GM12878 (cell line): ENCODE data around the gene ZNF385C. TPM values are rescaled to one million over a fixed set of nuclear protein-coding genes. Genes with fewer than 3 reads are reported as not detected.

Source experiments
- ATAC-seq: fragments of 200-7000 bp; cut with Tn5 transposase; 3 replicates; pipeline ENCODE4 v1.9.1; 2020; ENCODE audit warnings: mild to moderate bottlenecking, moderate library complexity
- BruUV-seq: library from RNA; stranded (reverse); fragments of 400-500 nt; replicated peaks from 2 replicates; lab custom pipeline; 2021; lab: Mats Ljungman, UMichigan
- CTCF ChIA-PET: fragments of 300-600 bp; sonication (Branson Sonifier 250); formaldehyde crosslinking; extraction: SDS; loops from one replicate; lab custom pipeline; 2021; ENCODE audit warnings: inconsistent platforms; lab: Yijun Ruan, JAX
- POLR2A ChIA-PET: fragments of 350-600 bp; formaldehyde crosslinking; extraction: SDS; loops from one replicate; lab custom pipeline; 2021; ENCODE audit warnings: inconsistent platforms; lab: Charles Lee
- RAD21 ChIA-PET: fragments of 300-600 bp; sonication (Branson Sonifier 250); formaldehyde crosslinking; loops from one replicate; lab custom pipeline; 2023; ENCODE audit warnings: antibody characterized with exemption; ENCODE audit not compliant: unreplicated experiment; lab: Charles Lee
- SMC1A ChIA-PET: fragments of 300-600 bp; sonication (Branson Sonifier 250); formaldehyde crosslinking; loops from one replicate; lab custom pipeline; 2023; ENCODE audit not compliant: unreplicated experiment, uncharacterized antibody; lab: Charles Lee
- DNase-seq: peaks from one replicate; pipeline ENCODE4 v3.0.0-alpha.2; 2011; ENCODE audit warnings: low read depth, low spot score
- FAIRE-seq: peaks from 3 replicates; lab custom pipeline; 2011; peaks lifted over from hg19 to GRCh38; lab: Jason Lieb, UNC
- H2AFZ ChIP-seq: 2 replicates; pipeline ENCODE4 v1.6.0; 2011; ENCODE audit warnings: low read depth, low read length, control low read depth; ENCODE audit not compliant: control insufficient read depth
- H3K27ac ChIP-seq: 2 replicates; pipeline ENCODE4 v1.5.1; 2011; ENCODE audit warnings: control low read depth; ENCODE audit not compliant: control insufficient read depth, insufficient read depth
- H3K27me3 ChIP-seq, 2 experiments: replicated peaks in 1 of 2; 2 replicates each; pipeline versions ENCODE4 v1.6.0 to v1.6.1; 2011; ENCODE audit warnings: low read length in 1 of 2; ENCODE audit not compliant: control insufficient read depth in 2 of 2, insufficient read depth in 2 of 2
- H3K36me3 ChIP-seq, 2 experiments: 2 replicates each; pipeline ENCODE4 v1.5.1; 2011; ENCODE audit warnings: low read length in 1 of 2; ENCODE audit not compliant: control insufficient read depth in 2 of 2, insufficient read depth in 2 of 2
- H3K4me1 ChIP-seq: 2 replicates; pipeline ENCODE4 v1.6.1; 2011; ENCODE audit warnings: mild to moderate bottlenecking, low read length, moderate library complexity, mixed read lengths; ENCODE audit not compliant: control insufficient read depth, insufficient read depth
- H3K4me2 ChIP-seq: 2 replicates; pipeline ENCODE4 v1.6.0; 2011; ENCODE audit warnings: control low read depth; ENCODE audit not compliant: control insufficient read depth, insufficient read depth
- H3K4me3 ChIP-seq: fragments of 200-600 bp; sonication (generic); 2 replicates; pipeline ENCODE4 v1.5.1; 2016
- H3K79me2 ChIP-seq: 2 replicates; pipeline ENCODE4 v1.6.0; 2011; ENCODE audit warnings: low read length; ENCODE audit not compliant: control insufficient read depth, insufficient read depth
- H3K9ac ChIP-seq: 2 replicates; pipeline ENCODE4 v1.8.0; 2011; ENCODE audit warnings: low read length, control low read depth, mixed read lengths; ENCODE audit not compliant: control insufficient read depth, insufficient read depth
- H3K9me3 ChIP-seq: replicated peaks from 3 replicates; pipeline ENCODE4 v1.5.1; 2011; ENCODE audit warnings: mild to moderate bottlenecking, low read length; ENCODE audit not compliant: control insufficient read depth, insufficient read depth
- H4K20me1 ChIP-seq: 2 replicates; pipeline ENCODE4 v1.6.0; 2011; ENCODE audit not compliant: control insufficient read depth, insufficient read depth
- CREM ChIP-seq: IDR thresholded peaks from 2 replicates; pipeline ENCODE4 v1.6.1; 2014; ENCODE audit warnings: antibody characterized with exemption, low read depth
- NFIC ChIP-seq: IDR thresholded peaks from 2 replicates; pipeline ENCODE4 v1.6.1; 2012; ENCODE audit warnings: low read depth, mild to moderate bottlenecking, inconsistent platforms, low read length, moderate library complexity
- PAX8 ChIP-seq: fragments of 450-650 bp; IDR thresholded peaks from 2 replicates; pipeline ENCODE4 v1.6.1; 2017; ENCODE audit warnings: mild to moderate bottlenecking, moderate library complexity
- RCOR1 ChIP-seq: conservative IDR thresholded peaks from 2 replicates; pipeline ENCODE4 v1.6.1; 2012; ENCODE audit warnings: low read depth, low read length, improper control_type of control experiment
- STAT3 ChIP-seq: IDR thresholded peaks from 2 replicates; pipeline ENCODE4 v1.6.1; 2011; ENCODE audit warnings: low read depth, low read length, improper control_type of control experiment
- ZZZ3 ChIP-seq: IDR thresholded peaks from 2 replicates; pipeline ENCODE4 v1.6.1; 2011; ENCODE audit warnings: low read depth; ENCODE audit not compliant: control insufficient read depth, insufficient read length
- WGBS: methylation state at CpG from one replicate; pipeline ENCODE4 v1.1.6; 2016; ENCODE audit warnings: low lambda C conversion rate; ENCODE audit not compliant: insufficient replicate concordance, insufficient coverage; ENCODE audit errors: missing lambda C conversion rate; 5-methylcytosine and 5-hydroxymethylcytosine counted together
- in situ Hi-C: fragments of 300-500 bp; cut with MboI; formaldehyde crosslinking; loops from 9 replicates; pipeline ENCODE4 v1.14.3; 2018; ENCODE audit warnings: mixed read lengths
- intact Hi-C: fragments of 100-400 bp; cut with micrococcal nuclease; formaldehyde crosslinking; loops from one replicate; pipeline ENCODE4 v1.14.2; 2022; ENCODE audit not compliant: unreplicated experiment
- polyA plus RNA-seq, 11 experiments: library from polyadenylated mRNA; depleted of rRNA in 4 of 11; unstranded in 6 of 11; stranded (reverse) in 5 of 11; fragments of >200 nt; fragmentation: Nextera tagmentation in 4 of 11; fragmentation: Illumina TruSeq in 1 of 11; extraction: Ambion mirVana in 4 of 11; extraction: Trizol in 1 of 11; gene quantifications; 1 replicate in 1 of 11; 2 replicates in 10 of 11; pipeline versions ENCODE4 v1.2.1 to v1.2.3, GENCODE V29; 2011 to 2016; ENCODE audit warnings: inconsistent platforms in 2 of 11, missing spikeins in 2 of 11, low read depth in 1 of 11
- total RNA-seq, 4 experiments: library from RNA; depleted of rRNA in 3 of 4; stranded (reverse); fragments of >200 nt in 3 of 4; fragmentation: Illumina TruSeq in 1 of 4; extraction: Trizol in 1 of 4; gene quantifications; 2 replicates each; pipeline versions ENCODE4 v1.2.1 to v1.2.3, GENCODE V29; 2013 to 2021
- TF ChIP-seq, protein P1 (sequence below): IDR thresholded peaks from 2 replicates; pipeline ENCODE4 v1.6.1; 2011; ENCODE audit warnings: borderline replicate concordance, low read depth, mild to moderate bottlenecking, moderate library complexity, low read length; ENCODE audit not compliant: insufficient read depth, poor library complexity, severe bottlenecking
- TF ChIP-seq, protein P2 (sequence below): IDR thresholded peaks from 2 replicates; pipeline ENCODE4 v1.6.1; 2011; ENCODE audit warnings: low read depth, low read length, improper control_type of control experiment, borderline replicate concordance
- TF ChIP-seq, protein P3 (sequence below): fragments of 450-650 bp; IDR thresholded peaks from 2 replicates; pipeline ENCODE4 v1.6.1; 2016; ENCODE audit warnings: mild to moderate bottlenecking
- TF ChIP-seq, protein P4 (sequence below): fragments of 450-650 bp; conservative IDR thresholded peaks from 2 replicates; pipeline ENCODE4 v1.6.1; 2017; ENCODE audit warnings: mild to moderate bottlenecking, moderate library complexity
- TF ChIP-seq, protein P5 (sequence below): IDR thresholded peaks from 2 replicates; pipeline ENCODE4 v1.6.1; 2011; ENCODE audit warnings: borderline replicate concordance, low read depth, mild to moderate bottlenecking, moderate library complexity, mixed read lengths, low read length; ENCODE audit not compliant: insufficient read depth; ENCODE audit errors: extremely low read length
- TF ChIP-seq, protein P6 (sequence below): fragments of 450-650 bp; IDR thresholded peaks from 2 replicates; pipeline ENCODE4 v1.6.1; 2017; ENCODE audit warnings: mild to moderate bottlenecking, low read depth, inconsistent platforms; ENCODE audit not compliant: poor library complexity, severe bottlenecking

The ZNF385C gene
- total and polyA plus RNA-seq, 10 of the 15 experiments (the other 5 are each of a cell fraction or from before 2014, with no cell fraction given): 0.06 to 0.20 (median 0.07) TPM; not detected in 5

DNA sequence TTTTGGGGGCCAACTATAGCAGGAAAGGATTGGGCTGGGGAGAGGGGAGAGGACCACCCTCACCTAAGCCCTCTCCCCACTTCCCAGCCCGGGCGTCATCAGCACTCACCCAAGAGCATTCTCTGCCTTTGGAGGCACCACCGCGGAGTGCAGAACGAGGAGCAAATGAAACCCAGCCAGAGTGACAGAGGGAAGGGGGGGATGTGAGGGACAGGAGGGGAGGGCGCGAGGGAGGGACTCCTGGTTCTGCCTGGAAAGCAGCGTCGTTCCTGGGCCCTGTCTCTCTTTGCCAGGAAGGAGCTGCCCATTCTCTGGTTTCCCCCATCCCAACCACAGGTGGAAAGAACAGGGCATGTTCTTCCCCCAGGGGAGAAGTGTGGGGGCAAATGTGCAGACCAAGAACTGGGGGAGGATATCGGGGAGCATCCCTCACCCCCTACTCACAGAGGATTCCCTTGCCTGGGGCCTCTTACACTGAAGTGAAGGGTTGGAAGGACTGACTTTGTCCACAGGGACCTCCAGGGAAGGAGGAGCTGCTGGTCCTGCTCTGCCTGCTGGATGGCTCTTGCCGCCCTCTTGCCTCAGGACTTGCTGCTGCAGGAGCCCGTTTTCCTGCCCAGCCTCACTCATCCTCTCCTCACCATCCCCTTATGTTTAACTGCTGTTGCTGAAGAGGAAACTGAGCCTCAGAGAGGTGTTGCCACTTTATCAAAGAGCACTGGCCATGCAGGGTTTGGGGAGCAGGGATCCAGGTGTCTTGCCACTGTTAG lies 44.4 kb downstream of the ZNF385C start:
- BruUV-seq: no TSS peak
- H3K4me1 ChIP-seq: no peaks in the 10 kb centered on the region
- ChIA-PET CTCF (no interaction called here), POLR2A (no interaction called here), RAD21 (no interaction called here), SMC1A (no interaction called here)
- in situ Hi-C loops: no loop called here
- intact Hi-C loops: no loop called here
- peaks cover 4 to 5% of the 10 kb centered on the region in 2 experiments for H3K27me3 ChIP-seq
- H3K79me2 ChIP-seq: no peaks in the 10 kb centered on the region
- peaks cover 8% of the 10 kb centered on the region; the same call in 2 of the 3 replicates for H3K9me3 ChIP-seq
- DNase-seq (no peak), ATAC-seq (no peak), FAIRE-seq (no peak)
- H4K20me1 ChIP-seq: no peaks in the 10 kb centered on the region
- H2AFZ ChIP-seq: no peak overlapping the region
- 16% methylated on average over 12 of the region's 12 CpGs for WGBS
- H3K36me3 ChIP-seq: no peaks in the 10 kb centered on the region
- no peak overlapping the region for H3K27ac ChIP-seq
- H3K9ac ChIP-seq: no peak overlapping the region
- no peak overlapping the region for H3K4me2 ChIP-seq
- no peak overlapping the region for H3K4me3 ChIP-seq
- TF ChIP-seq STAT3 (no peak), ZZZ3 (no peak), RCOR1 (no peak), PAX8 (no peak), CREM (no peak), NFIC (no peak)
- TF ChIP-seq, protein P1, sequence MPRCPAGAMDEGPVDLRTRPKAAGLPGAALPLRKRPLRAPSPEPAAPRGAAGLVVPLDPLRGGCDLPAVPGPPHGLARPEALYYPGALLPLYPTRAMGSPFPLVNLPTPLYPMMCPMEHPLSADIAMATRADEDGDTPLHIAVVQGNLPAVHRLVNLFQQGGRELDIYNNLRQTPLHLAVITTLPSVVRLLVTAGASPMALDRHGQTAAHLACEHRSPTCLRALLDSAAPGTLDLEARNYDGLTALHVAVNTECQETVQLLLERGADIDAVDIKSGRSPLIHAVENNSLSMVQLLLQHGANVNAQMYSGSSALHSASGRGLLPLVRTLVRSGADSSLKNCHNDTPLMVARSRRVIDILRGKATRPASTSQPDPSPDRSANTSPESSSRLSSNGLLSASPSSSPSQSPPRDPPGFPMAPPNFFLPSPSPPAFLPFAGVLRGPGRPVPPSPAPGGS: no peak
- TF ChIP-seq, protein P2, sequence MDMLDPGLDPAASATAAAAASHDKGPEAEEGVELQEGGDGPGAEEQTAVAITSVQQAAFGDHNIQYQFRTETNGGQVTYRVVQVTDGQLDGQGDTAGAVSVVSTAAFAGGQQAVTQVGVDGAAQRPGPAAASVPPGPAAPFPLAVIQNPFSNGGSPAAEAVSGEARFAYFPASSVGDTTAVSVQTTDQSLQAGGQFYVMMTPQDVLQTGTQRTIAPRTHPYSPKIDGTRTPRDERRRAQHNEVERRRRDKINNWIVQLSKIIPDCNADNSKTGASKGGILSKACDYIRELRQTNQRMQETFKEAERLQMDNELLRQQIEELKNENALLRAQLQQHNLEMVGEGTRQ: no peak
- TF ChIP-seq, protein P3, sequence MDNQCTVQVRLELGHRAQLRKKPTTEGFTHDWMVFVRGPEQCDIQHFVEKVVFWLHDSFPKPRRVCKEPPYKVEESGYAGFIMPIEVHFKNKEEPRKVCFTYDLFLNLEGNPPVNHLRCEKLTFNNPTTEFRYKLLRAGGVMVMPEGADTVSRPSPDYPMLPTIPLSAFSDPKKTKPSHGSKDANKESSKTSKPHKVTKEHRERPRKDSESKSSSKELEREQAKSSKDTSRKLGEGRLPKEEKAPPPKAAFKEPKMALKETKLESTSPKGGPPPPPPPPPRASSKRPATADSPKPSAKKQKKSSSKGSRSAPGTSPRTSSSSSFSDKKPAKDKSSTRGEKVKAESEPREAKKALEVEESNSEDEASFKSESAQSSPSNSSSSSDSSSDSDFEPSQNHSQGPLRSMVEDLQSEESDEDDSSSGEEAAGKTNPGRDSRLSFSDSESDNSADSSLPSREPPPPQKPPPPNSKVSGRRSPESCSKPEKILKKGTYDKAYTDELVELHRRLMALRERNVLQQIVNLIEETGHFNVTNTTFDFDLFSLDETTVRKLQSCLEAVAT: no peak
- TF ChIP-seq, protein P4, sequence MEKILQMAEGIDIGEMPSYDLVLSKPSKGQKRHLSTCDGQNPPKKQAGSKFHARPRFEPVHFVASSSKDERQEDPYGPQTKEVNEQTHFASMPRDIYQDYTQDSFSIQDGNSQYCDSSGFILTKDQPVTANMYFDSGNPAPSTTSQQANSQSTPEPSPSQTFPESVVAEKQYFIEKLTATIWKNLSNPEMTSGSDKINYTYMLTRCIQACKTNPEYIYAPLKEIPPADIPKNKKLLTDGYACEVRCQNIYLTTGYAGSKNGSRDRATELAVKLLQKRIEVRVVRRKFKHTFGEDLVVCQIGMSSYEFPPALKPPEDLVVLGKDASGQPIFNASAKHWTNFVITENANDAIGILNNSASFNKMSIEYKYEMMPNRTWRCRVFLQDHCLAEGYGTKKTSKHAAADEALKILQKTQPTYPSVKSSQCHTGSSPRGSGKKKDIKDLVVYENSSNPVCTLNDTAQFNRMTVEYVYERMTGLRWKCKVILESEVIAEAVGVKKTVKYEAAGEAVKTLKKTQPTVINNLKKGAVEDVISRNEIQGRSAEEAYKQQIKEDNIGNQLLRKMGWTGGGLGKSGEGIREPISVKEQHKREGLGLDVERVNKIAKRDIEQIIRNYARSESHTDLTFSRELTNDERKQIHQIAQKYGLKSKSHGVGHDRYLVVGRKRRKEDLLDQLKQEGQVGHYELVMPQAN: no peak
- TF ChIP-seq, protein P5, sequence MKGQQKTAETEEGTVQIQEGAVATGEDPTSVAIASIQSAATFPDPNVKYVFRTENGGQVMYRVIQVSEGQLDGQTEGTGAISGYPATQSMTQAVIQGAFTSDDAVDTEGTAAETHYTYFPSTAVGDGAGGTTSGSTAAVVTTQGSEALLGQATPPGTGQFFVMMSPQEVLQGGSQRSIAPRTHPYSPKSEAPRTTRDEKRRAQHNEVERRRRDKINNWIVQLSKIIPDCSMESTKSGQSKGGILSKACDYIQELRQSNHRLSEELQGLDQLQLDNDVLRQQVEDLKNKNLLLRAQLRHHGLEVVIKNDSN: no peak
- TF ChIP-seq, protein P6, sequence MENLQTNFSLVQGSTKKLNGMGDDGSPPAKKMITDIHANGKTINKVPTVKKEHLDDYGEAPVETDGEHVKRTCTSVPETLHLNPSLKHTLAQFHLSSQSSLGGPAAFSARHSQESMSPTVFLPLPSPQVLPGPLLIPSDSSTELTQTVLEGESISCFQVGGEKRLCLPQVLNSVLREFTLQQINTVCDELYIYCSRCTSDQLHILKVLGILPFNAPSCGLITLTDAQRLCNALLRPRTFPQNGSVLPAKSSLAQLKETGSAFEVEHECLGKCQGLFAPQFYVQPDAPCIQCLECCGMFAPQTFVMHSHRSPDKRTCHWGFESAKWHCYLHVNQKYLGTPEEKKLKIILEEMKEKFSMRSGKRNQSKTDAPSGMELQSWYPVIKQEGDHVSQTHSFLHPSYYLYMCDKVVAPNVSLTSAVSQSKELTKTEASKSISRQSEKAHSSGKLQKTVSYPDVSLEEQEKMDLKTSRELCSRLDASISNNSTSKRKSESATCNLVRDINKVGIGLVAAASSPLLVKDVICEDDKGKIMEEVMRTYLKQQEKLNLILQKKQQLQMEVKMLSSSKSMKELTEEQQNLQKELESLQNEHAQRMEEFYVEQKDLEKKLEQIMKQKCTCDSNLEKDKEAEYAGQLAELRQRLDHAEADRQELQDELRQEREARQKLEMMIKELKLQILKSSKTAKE: no peak
